Activated T-cell treated with anti-CD3 and anti-CD28 coated beads, Interleukin-2, amount 50 U/mL, for 1 hour (primary cell): ENCODE measurements around the gene FAP.

Source experiments
- DNase-seq: peaks from one replicate; pipeline ENCODE4 v3.0.0-alpha.2; 2020

The FAP gene

GRCh38 chr2:162241571-162241970, 1.7 kb downstream of the FAP start:
- no peak for DNase-seq

GRCh38 chr2:162234620-162235462, 8.4 kb downstream of the FAP start:
- no peak for DNase-seq

- no peak for DNase-seq
Measured at GRCh38 chr2:162233197-162233596, 10.0 kb downstream of the FAP start.

- no peak for DNase-seq
Measured at GRCh38 chr2:162232671-162233070, 10.6 kb downstream of the FAP start.

GRCh38 chr2:162232027-162232426, 11.2 kb downstream of the FAP start:
- DNase-seq, result no peak

GRCh38 chr2:162230761-162231160, 12.5 kb downstream of the FAP start:
- no peak for DNase-seq

GRCh38 chr2:162226836-162227235, 16.4 kb downstream of the FAP start:
- no peak for DNase-seq

GRCh38 chr2:162221064-162221463, 22.2 kb downstream of the FAP start:
- DNase-seq, result peak; percentile 61

- no peak for DNase-seq
Measured at GRCh38 chr2:162220368-162220767, 22.9 kb downstream of the FAP start.

GRCh38 chr2:162219426-162219825, 23.8 kb downstream of the FAP start:
- DNase-seq, result no peak

GRCh38 chr2:162217598-162217997, 25.6 kb downstream of the FAP start:
- no peak for DNase-seq

- DNase-seq, result no peak
Measured at GRCh38 chr2:162215162-162215561, 28.1 kb downstream of the FAP start.

- no peak for DNase-seq
Measured at GRCh38 chr2:162212366-162212765, 30.9 kb downstream of the FAP start.

- DNase-seq, result no peak
Measured at GRCh38 chr2:162211732-162212131, 31.5 kb downstream of the FAP start.

GRCh38 chr2:162210385-162210784, 32.9 kb downstream of the FAP start:
- DNase-seq, result no peak

GRCh38 chr2:162202203-162202602, 41.0 kb downstream of the FAP start:
- DNase-seq, result no peak

- DNase-seq, result no peak
Measured at GRCh38 chr2:162200636-162201035, 42.6 kb downstream of the FAP start.

- no peak for DNase-seq
Measured at GRCh38 chr2:162199913-162200312, 43.3 kb downstream of the FAP start.

- no peak for DNase-seq
Measured at GRCh38 chr2:162198239-162198638, 45.0 kb downstream of the FAP start.

- DNase-seq, result no peak
Measured at GRCh38 chr2:162197069-162197825, 46.0 kb downstream of the FAP start.

- DNase-seq, result no peak
Measured at GRCh38 chr2:162196638-162197037, 46.6 kb downstream of the FAP start.

GRCh38 chr2:162188451-162188850, 54.8 kb downstream of the FAP start:
- DNase-seq, result no peak

GRCh38 chr2:162185541-162186232, 57.6 kb downstream of the FAP start:
- no peak for DNase-seq
